Skin epidermis (tissue), 12 donors: ENCODE measurements around the gene KLK11.

Experiments used
- H3K27ac ChIP-seq, 21 experiments: fragments of 200-600 bp; sonication (generic) in 11 of 21; one replicate each; pipeline ENCODE4 v1.5.0; 2020; ENCODE audit warnings: mild to moderate bottlenecking in 3 of 21, inconsistent platforms in 2 of 21, moderate library complexity in 2 of 21
- H3K4me3 ChIP-seq, 7 experiments: fragments of 200-600 bp; sonication (generic) in 2 of 7; one replicate each; pipeline ENCODE4 v1.5.0; 2020; ENCODE audit warnings: inconsistent platforms in 2 of 7, mild to moderate bottlenecking in 2 of 7, moderate library complexity in 1 of 7

The KLK11 gene

GRCh38 chr19:51031220-51031879 is 4.9 kb upstream of the KLK11 start:
- Histone ChIP-seq H3K4me3 (no peak overlapping the region), H3K27ac (no peak overlapping the region)

- no peak overlapping the region for H3K4me3 ChIP-seq
Observed at GRCh38 chr19:51030631-51031030, 4.2 kb upstream of the KLK11 start.

GRCh38 chr19:51029718-51030117 is 3.3 kb upstream of the KLK11 start:
- Histone ChIP-seq H3K4me3 (no peak overlapping the region), H3K27ac (no peak overlapping the region)

More at GRCh38 chr19:51030631-51031030, 4.2 kb upstream of the KLK11 start:
- no peak overlapping the region for H3K27ac ChIP-seq

GRCh38 chr19:51027873-51028272 is 1.5 kb upstream of the KLK11 start:
- H3K4me3 ChIP-seq: no peak overlapping the region
- H3K27ac ChIP-seq: peak overlapping the region in 2 of 21 experiments; percentile 62 to 71

- H3K4me3 ChIP-seq: peak overlapping the region in 5 of 7 experiments; percentile 1 to 40 (median 21)
- H3K27ac ChIP-seq: peak overlapping the region in 19 of 21 experiments; percentile 8 to 91 (median 73)
Observed at GRCh38 chr19:51027126-51027806, 850 bp upstream of the KLK11 start.

GRCh38 chr19:51025809-51026553 is 435 bp downstream of the KLK11 start:
- peak overlapping the region; percentile 6 to 40 (median 22) for H3K4me3 ChIP-seq
- peak overlapping the region; percentile 22 to 91 (median 71) for H3K27ac ChIP-seq

GRCh38 chr19:51025401-51025800 is 1.0 kb downstream of the KLK11 start:
- H3K4me3 ChIP-seq: peak overlapping the region in 5 of 7 experiments; percentile 13 to 40 (median 24)
- peak overlapping the region in 9 of 21 experiments; percentile 58 to 91 (median 76) for H3K27ac ChIP-seq

GRCh38 chr19:51024924-51025323 is 1.5 kb downstream of the KLK11 start:
- H3K27ac ChIP-seq: peak overlapping the region in 3 of 21 experiments; percentile 77 to 91 (median 81)
- H3K4me3 ChIP-seq: peak overlapping the region in 2 of 7 experiments; percentile 29 to 40

- H3K4me3 ChIP-seq: no peak overlapping the region
- no peak overlapping the region for H3K27ac ChIP-seq
Observed at GRCh38 chr19:51023946-51024345, 2.5 kb downstream of the KLK11 start.

- no peak overlapping the region for H3K27ac ChIP-seq
- H3K4me3 ChIP-seq: no peak overlapping the region
Observed at GRCh38 chr19:51022526-51022925, 3.9 kb downstream of the KLK11 start.

GRCh38 chr19:51020988-51021651 is 5.3 kb downstream of the KLK11 start:
- no peak overlapping the region for H3K4me3 ChIP-seq
- peak overlapping the region in 8 of 21 experiments; percentile 11 to 93 (median 70) for H3K27ac ChIP-seq

- Histone ChIP-seq H3K27ac (peak within 1 kb of the TSS in 19 of 21 experiments; percentile 29 to 93 (median 75)), H3K4me3 (peak within 1 kb of the TSS; percentile 22 to 50 (median 26))
Observed at GRCh38 chr19:51019544-51019925, 6.9 kb downstream of the KLK11 start, which contains the start of gene KLK10. KLK10 (minus strand) TSS chr19:51019709; CDS start chr19:51019130, 579 bp downstream.

GRCh38 chr19:51018745-51019543 is 7.5 kb downstream of the KLK11 start:
- H3K4me3 ChIP-seq: peak overlapping the region; percentile 22 to 50 (median 26)
- peak overlapping the region in 19 of 21 experiments; percentile 29 to 93 (median 75) for H3K27ac ChIP-seq

- peak overlapping the region in 18 of 21 experiments; percentile 31 to 83 (median 71) for H3K27ac ChIP-seq
- peak overlapping the region; percentile 13 to 42 (median 35) for H3K4me3 ChIP-seq
Observed at GRCh38 chr19:51016798-51017683, 9.4 kb downstream of the KLK11 start.

- Histone ChIP-seq H3K27ac (no peak overlapping the region), H3K4me3 (no peak overlapping the region)
Observed at GRCh38 chr19:51015691-51016267, 10.6 kb downstream of the KLK11 start.

GRCh38 chr19:51014242-51014641 is 12.2 kb downstream of the KLK11 start:
- Histone ChIP-seq H3K27ac (peak overlapping the region in 1 of 21 experiments; percentile 22), H3K4me3 (no peak overlapping the region)

GRCh38 chr19:51012661-51013190 is 13.7 kb downstream of the KLK11 start:
- no peak overlapping the region for H3K4me3 ChIP-seq
- H3K27ac ChIP-seq: no peak overlapping the region
